GM19099 (cell line): ENCODE data around the gene ANKRD22.

Source experiments
- POLR2A ChIP-seq: IDR thresholded peaks from 3 replicates; pipeline ENCODE4 v1.6.1; 2011; ENCODE audit warnings: low read depth; ENCODE audit not compliant: insufficient read length; ENCODE audit errors: extremely low read depth

The ANKRD22 gene

GRCh38 chr10:88881922-88882645, 30.4 kb upstream of the ANKRD22 start:
- TF ChIP-seq POLR2A, result no peak

DNA sequence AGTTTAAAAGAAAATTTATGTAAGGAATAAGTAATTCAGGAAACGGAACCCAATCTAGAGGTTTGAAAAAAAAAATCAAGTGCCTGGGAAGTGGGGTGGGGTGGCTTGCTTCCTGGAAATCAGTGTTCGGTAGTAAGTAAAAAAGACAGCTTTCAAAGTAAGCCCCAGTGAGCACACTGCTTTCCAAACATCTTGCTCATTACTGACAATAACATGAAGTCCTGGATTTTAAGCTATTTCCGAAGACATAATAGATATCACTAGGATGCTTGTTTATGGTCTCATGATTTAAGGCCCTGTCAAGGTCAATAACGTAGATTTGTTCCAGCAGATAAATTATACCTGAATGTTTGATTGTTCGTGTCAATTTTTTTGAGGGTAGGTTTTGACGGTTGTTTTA, 29.7 kb upstream of the ANKRD22 start:
- no peak for TF ChIP-seq POLR2A

GRCh38 chr10:88880282-88881076, 28.8 kb upstream of the ANKRD22 start:
- TF ChIP-seq POLR2A, result peak; percentile 83

DNA sequence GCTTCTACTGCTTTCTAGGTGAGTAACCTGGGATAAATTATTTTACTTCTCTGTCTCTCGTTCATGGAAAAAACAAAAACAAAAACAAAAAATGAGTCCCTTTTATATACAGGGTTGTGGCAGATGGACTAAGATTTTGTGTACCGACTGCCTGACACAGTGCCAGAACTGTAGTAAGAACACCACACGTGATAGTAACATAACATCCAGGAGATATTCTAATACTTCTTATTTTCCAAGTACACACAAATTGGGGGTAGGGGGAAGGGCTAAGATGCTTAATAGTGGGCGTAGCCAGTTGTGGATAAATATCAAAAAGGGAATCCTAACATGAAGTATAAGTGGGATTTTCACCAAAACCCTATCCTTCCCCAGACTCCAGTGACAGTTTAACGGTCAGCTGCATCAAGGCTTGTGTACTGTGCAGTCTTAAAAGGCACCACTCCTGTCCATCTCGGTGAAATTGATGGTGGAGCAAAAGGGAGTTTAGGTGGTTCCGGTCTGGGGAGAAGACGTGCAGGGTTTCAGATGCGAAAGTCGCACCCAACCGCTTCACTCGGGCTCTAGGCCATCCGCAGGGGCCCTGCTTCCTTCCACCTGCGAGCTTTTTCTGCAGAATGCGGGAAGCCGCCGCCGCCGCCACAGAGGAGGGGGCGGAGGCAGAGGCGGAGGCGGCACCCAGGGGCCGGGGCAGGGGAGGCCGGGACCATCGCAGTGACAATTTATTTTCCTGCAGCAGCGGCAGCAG, 28.1 kb upstream of the ANKRD22 start, which contains the start of gene STAMBPL1:
TSS of gene STAMBPL1 (plus strand) at position 712 of the 748 bp plus-strand sequence. CDS start 21,464 bp downstream, outside the sequence.
- no peak for TF ChIP-seq POLR2A

GRCh38 chr10:88877298-88877697, 25.7 kb upstream of the ANKRD22 start:
- TF ChIP-seq POLR2A, result no peak

- no peak for TF ChIP-seq POLR2A
These were observed 23.4 kb upstream of the ANKRD22 start for GRCh38 chr10:88875081-88875480.

DNA sequence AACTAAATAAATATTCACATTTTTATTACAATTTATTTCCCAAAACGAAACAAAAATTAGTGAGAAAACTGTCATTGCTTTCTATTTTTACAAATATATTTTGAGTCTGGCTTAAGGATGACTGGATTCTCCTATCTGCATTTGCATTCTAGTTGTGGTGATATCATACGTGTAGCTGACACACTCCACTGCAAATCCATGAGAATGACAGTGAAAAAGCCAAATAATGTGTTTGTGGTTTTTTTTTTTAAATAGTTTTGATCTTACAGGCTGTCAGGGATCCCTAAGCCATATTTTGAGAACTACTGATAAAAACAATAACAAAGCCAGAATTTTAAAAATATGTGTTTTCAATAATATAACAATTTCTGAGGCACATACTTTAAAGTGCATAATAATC, 22.6 kb upstream of the ANKRD22 start:
- TF ChIP-seq POLR2A, result no peak

- TF ChIP-seq POLR2A, result no peak
These were observed 22.1 kb upstream of the ANKRD22 start for GRCh38 chr10:88873757-88874156.

DNA sequence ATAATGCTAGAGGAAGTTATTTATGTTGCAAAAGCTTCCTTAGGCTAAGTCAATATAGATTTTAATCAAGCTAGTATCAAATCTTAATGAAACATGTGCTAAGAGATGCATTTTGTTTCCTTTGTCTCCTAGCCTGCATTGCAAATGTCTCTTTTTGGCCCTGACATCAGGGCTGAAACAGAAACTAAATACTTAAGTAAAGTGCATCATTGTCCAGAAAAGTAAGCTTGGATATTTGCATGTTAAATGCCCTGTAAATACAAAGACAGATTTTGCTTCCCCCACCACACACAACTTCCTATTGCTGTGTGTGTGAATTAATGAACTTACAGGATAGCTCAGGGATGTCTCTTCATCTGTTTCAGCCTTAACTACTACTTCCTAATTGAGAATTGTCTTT, 18.4 kb upstream of the ANKRD22 start:
- TF ChIP-seq POLR2A, result no peak

DNA sequence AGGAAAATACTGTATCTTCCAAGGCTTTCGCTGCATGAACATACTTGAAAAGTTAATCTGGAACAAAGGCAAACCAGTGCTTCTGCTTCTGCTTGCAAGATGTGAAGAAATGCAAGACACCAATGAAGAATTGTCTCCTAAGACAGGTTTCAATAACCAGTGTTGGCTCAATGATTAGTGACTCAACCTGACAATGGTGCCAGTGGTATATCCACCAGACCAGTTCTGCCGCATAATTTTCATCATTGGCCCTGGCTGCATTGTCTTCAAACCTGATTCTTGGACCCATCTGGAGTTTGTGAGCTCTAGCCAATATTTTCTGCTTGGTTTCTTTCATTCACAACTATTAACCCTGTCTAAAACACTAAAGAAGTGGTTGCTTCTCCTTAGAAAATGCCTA, 14.8 kb upstream of the ANKRD22 start:
- TF ChIP-seq POLR2A, result no peak

DNA sequence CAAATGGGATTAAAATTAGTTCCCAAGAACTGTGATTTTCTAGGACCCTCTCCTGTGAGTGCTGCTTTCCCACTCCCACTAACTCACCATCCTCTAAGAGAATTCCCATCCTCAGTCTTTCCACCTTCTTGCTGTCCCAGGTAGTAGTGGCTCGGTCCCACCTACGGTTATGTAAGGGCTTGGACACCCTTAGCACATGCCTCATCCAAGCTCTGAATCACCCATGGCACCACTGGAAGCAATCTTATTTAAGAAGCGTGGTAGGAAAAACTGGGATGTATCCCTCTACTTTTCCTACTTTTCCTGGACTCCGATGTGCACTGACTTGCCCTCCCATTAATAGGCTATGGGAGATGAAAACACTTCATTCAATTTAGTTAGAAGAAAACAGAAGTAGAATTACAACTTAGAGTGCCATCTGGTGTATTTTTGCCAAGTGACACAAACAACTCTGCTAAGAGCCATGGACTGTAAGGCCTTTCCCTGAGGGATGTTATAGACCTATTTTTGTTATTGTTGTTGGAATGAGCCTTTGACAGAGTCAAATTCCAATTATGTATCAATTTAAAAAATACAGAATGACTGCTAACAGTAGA, 13.7 kb upstream of the ANKRD22 start:
- no peak for TF ChIP-seq POLR2A

GRCh38 chr10:88861036-88861435, 9.4 kb upstream of the ANKRD22 start:
- TF ChIP-seq POLR2A, result no peak

- no peak for TF ChIP-seq POLR2A
These were observed 6.8 kb upstream of the ANKRD22 start for GRCh38 chr10:88858491-88858890.

GRCh38 chr10:88857831-88858230, 6.2 kb upstream of the ANKRD22 start:
- TF ChIP-seq POLR2A, result no peak

GRCh38 chr10:88854684-88855083, 3.0 kb upstream of the ANKRD22 start:
- TF ChIP-seq POLR2A, result no peak

DNA sequence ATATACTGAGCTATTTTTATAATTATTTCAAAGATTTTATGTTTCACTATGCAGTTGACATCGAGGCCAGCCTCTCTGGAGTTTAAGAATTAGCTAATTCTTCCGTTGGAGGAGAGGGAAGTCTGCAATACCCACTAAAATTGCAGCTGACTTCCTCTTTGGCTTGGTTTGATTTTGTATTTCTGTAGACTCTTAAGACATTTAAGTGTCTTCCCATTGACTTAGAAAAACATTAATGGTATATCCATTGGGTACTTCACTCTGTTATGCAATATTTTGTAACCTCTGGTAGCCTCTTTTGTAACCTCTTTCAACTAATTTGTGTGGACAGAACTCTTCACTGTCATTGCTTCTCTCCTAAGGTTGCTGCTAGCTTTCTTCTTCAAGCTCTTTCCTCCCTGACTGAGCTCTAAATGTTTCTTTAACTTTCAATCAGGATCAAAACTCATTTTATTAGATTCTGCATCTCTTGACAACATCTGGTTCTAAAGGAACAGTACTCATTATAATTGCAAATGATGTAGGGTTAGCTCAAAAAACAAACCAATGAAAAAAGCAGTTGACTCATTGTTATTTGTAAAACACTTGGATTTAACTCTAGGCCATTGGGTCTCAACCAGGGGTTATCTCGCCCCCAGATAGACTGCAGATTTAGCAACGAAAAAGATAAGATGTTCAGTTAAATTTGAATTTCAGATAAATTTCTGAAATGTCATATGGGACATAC, 1.7 kb upstream of the ANKRD22 start:
- TF ChIP-seq POLR2A, result no peak
